Gastrocnemius medialis (tissue), 4 donors: ENCODE data around the gene CLEC18A.

Experiments used
- CTCF ChIP-seq, 5 experiments: fragments of 450-650 bp in 3 of 5; fragments of 200-600 bp in 2 of 5; sonication (generic) in 2 of 5; IDR thresholded peaks in 4 of 5; conservative IDR thresholded peaks in 1 of 5; 1 replicate in 4 of 5; 2 replicates in 1 of 5; pipeline ENCODE4 v1.5.1; 2016 to 2019; ENCODE audit warnings: antibody characterized with exemption in 5 of 5, mild to moderate bottlenecking in 3 of 5, moderate library complexity in 3 of 5
- POLR2A ChIP-seq, 2 donors: fragments of 450-650 bp; IDR thresholded peaks; one replicate each; pipeline ENCODE4 v1.6.1; 2017; ENCODE audit warnings: antibody characterized with exemption in 2 of 2, mild to moderate bottlenecking in 2 of 2, moderate library complexity in 2 of 2

- no peak for TF ChIP-seq CTCF (IDR thresholded peaks at IDR 0.05 in 4 of 5, conservative IDR thresholded peaks at IDR 0.05 in 1 of 5)
- no peak for TF ChIP-seq POLR2A (IDR thresholded peaks at IDR 0.05)
These were observed 13.6 kb upstream of the CLEC18A start for GRCh38 chr16:69937465-69937951.
